HepG2 (cell line): ENCODE data around the gene MIA. TPM values are rescaled to one million over a fixed set of nuclear protein-coding genes. Genes with fewer than 3 reads are reported as not detected.

ENCODE experiments used
- ATAC-seq: fragments of 200-7000 bp; cut with Tn5 transposase; 3 replicates; pipeline ENCODE4 v1.9.1; 2020; ENCODE audit warnings: mild to moderate bottlenecking, moderate library complexity
- BruUV-seq: library from RNA; stranded (reverse); fragments of 400-500 nt; replicated peaks from 2 replicates; lab custom pipeline; 2021; lab: Mats Ljungman, UMichigan
- CTCF ChIA-PET: fragments of 300-600 bp; formaldehyde crosslinking; extraction: SDS; loops from one replicate; lab custom pipeline; 2021; ENCODE audit warnings: low total read pairs, inconsistent platforms, low intra/inter-chr PET ratio; lab: Yijun Ruan, JAX
- POLR2A ChIA-PET: fragments of 350-600 bp; sonication (Branson Sonifier 250); formaldehyde crosslinking; loops from one replicate; lab custom pipeline; 2020; ENCODE audit warnings: antibody characterized with exemption, inconsistent platforms; lab: Yijun Ruan, JAX
- DNase-seq: peaks from one replicate; pipeline ENCODE4 v3.0.0-alpha.2; 2015; ENCODE audit warnings: low spot score
- FAIRE-seq: peaks from 3 replicates; lab custom pipeline; 2011; peaks lifted over from hg19 to GRCh38; lab: Jason Lieb, UNC
- H2AFZ ChIP-seq: one replicate; pipeline ENCODE4 v1.6.1; 2011; ENCODE audit warnings: low read length, inconsistent platforms
- H3K27ac ChIP-seq: fragments of 300-600 bp; 3 replicates; pipeline ENCODE4 v1.8.0; 2011; ENCODE audit warnings: mixed run types, mild to moderate bottlenecking, mixed read lengths, low read length, inconsistent platforms; ENCODE audit not compliant: insufficient read depth; ENCODE audit errors: extremely low read length
- H3K27me3 ChIP-seq, 2 experiments: fragments of 200-600 bp in 1 of 2; 2 replicates in 1 of 2; 3 replicates in 1 of 2; pipeline versions ENCODE4 v1.6.0 to v1.8.0; 2011; ENCODE audit warnings: low read length in 2 of 2, mild to moderate bottlenecking in 2 of 2, moderate library complexity in 2 of 2, inconsistent platforms in 1 of 2; ENCODE audit not compliant: insufficient read depth in 2 of 2, control insufficient read depth in 1 of 2
- H3K36me3 ChIP-seq, 2 experiments: fragments of 200-600 bp in 1 of 2; replicated peaks in 1 of 2; 2 replicates in 1 of 2; 3 replicates in 1 of 2; pipeline versions ENCODE4 v1.5.1 to v1.8.0; 2011; ENCODE audit warnings: low read length in 2 of 2, inconsistent platforms in 1 of 2; ENCODE audit not compliant: insufficient read depth in 2 of 2, control insufficient read depth in 1 of 2
- H3K4me1 ChIP-seq: 2 replicates; pipeline ENCODE4 v1.5.1; 2012; ENCODE audit warnings: low read length, inconsistent platforms; ENCODE audit not compliant: insufficient read depth
- H3K4me2 ChIP-seq: 2 replicates; pipeline ENCODE4 v1.6.0; 2011; ENCODE audit warnings: low read depth, low read length, inconsistent platforms
- H3K4me3 ChIP-seq, 3 experiments: fragments of 200-600 bp in 1 of 3; sonication (generic), shearing (Covaris generic) in 1 of 3; replicated peaks in 1 of 3; 2 replicates each; pipeline ENCODE4 v1.5.1; 2011 to 2016; ENCODE audit warnings: low read length in 3 of 3, inconsistent platforms in 2 of 3, low read depth in 2 of 3, mild to moderate bottlenecking in 2 of 3, control low read depth in 1 of 3, mixed read lengths in 1 of 3; ENCODE audit not compliant: insufficient read depth in 1 of 3
- H3K79me2 ChIP-seq: one replicate; pipeline ENCODE4 v1.6.1; 2011; ENCODE audit warnings: low read length, inconsistent platforms; ENCODE audit not compliant: insufficient read depth
- H3K9ac ChIP-seq: 2 replicates; pipeline ENCODE4 v1.6.0; 2011; ENCODE audit warnings: mild to moderate bottlenecking, low read depth, low read length, inconsistent platforms; ENCODE audit not compliant: insufficient read depth
- H3K9me3 ChIP-seq: 2 replicates; pipeline ENCODE4 v1.5.1; 2012; ENCODE audit warnings: mild to moderate bottlenecking, low read length
- H4K20me1 ChIP-seq: 2 replicates; pipeline ENCODE4 v1.6.0; 2011; ENCODE audit warnings: inconsistent platforms, mild to moderate bottlenecking, low read length, moderate library complexity; ENCODE audit not compliant: insufficient read depth
- CHCHD3 ChIP-seq: sonication (generic); formaldehyde crosslinking; IDR thresholded peaks from 2 replicates; pipeline ENCODE4 v1.8.0; 2022; ENCODE audit warnings: mild to moderate bottlenecking, missing genetic modification reagents, moderate library complexity
- HOMEZ ChIP-seq: IDR thresholded peaks from 2 replicates; pipeline ENCODE4 v1.6.1; 2016; ENCODE audit warnings: low read depth
- KAT8 ChIP-seq: IDR thresholded peaks from 2 replicates; pipeline ENCODE4 v1.6.1; 2016; ENCODE audit warnings: missing genetic modification reagents, missing compliant biosample characterization
- KDM1A ChIP-seq: IDR thresholded peaks from 2 replicates; pipeline ENCODE4 v1.6.1; 2016; ENCODE audit warnings: missing compliant biosample characterization
- SMARCE1 ChIP-seq: fragments of 450-650 bp; IDR thresholded peaks from 2 replicates; pipeline ENCODE4 v1.6.1; 2017; ENCODE audit warnings: borderline replicate concordance
- ZFP41 ChIP-seq: sonication (generic); formaldehyde crosslinking; IDR thresholded peaks from 2 replicates; pipeline ENCODE4 v1.4.0; 2020; ENCODE audit warnings: mild to moderate bottlenecking, missing genetic modification reagents, borderline replicate concordance
- ZNF143 ChIP-seq: sonication (generic); formaldehyde crosslinking; IDR thresholded peaks from 2 replicates; pipeline ENCODE4 v1.4.0; 2020; ENCODE audit warnings: missing genetic modification reagents
- ZNF317 ChIP-seq: sonication (generic); formaldehyde crosslinking; IDR thresholded peaks from 2 replicates; pipeline ENCODE4 v1.5.0; 2020; ENCODE audit warnings: mild to moderate bottlenecking, missing genetic modification reagents
- ZNF552 ChIP-seq: sonication (generic); formaldehyde crosslinking; IDR thresholded peaks from 2 replicates; pipeline ENCODE4 v1.9.0; 2022; ENCODE audit warnings: missing genetic modification reagents, mild to moderate bottlenecking, borderline replicate concordance
- ZNF841 ChIP-seq: sonication (generic); formaldehyde crosslinking; IDR thresholded peaks from 2 replicates; pipeline ENCODE4 v1.8.1; 2023; ENCODE audit warnings: missing genetic modification reagents, borderline replicate concordance
- WGBS: methylation state at CpG from one replicate; pipeline ENCODE4 v1.1.6; 2017; ENCODE audit warnings: low lambda C conversion rate; 5-methylcytosine and 5-hydroxymethylcytosine counted together
- in situ Hi-C: cut with HindIII; loops from 2 replicates; pipeline ENCODE4 v1.10.0; 2017; ENCODE audit warnings: low pct_unique_long_range_greater_than_20kb; ENCODE audit not compliant: extremely low pct_ligation_motif_present
- intact Hi-C: fragments of 100-400 bp; cut with micrococcal nuclease; formaldehyde crosslinking; loops from one replicate; pipeline ENCODE4 v1.10.0; 2022; ENCODE audit not compliant: unreplicated experiment
- polyA plus RNA-seq, 8 experiments: library from polyadenylated mRNA; depleted of rRNA in 3 of 8; stranded (reverse) in 7 of 8; unstranded in 1 of 8; fragments of >200 nt; fragmentation: Illumina TruSeq in 4 of 8; extraction: Trizol in 4 of 8; gene quantifications; 2 replicates each; pipeline versions ENCODE4 v1.2.1 to v1.2.3, GENCODE V29; 2011 to 2016; ENCODE audit warnings: low read depth in 4 of 8, missing spikeins in 1 of 8, mixed read lengths in 1 of 8; ENCODE audit not compliant: insufficient read depth in 1 of 8
- total RNA-seq, 5 experiments: library from RNA; depleted of rRNA; stranded (reverse); fragments of >200 nt; fragmentation: Illumina TruSeq; extraction: Trizol; gene quantifications; 2 replicates each; pipeline ENCODE4 v1.2.3, GENCODE V29; 2016; ENCODE audit warnings: low read depth in 1 of 5
- TF ChIP-seq, protein P1 (sequence below): sonication (generic); formaldehyde crosslinking; conservative IDR thresholded peaks from 2 replicates; pipeline ENCODE4 v1.4.0; 2020; ENCODE audit warnings: missing genetic modification reagents
- TF ChIP-seq, protein P2 (sequence below): sonication (generic); formaldehyde crosslinking; IDR thresholded peaks from 2 replicates; pipeline ENCODE4 v1.5.0; 2020; ENCODE audit warnings: missing genetic modification reagents, mild to moderate bottlenecking, borderline replicate concordance

The MIA gene
- total and polyA plus RNA-seq, 2 of the 13 experiments (the other 11 are each of a cell fraction or from before 2014, with no cell fraction given) = 0.61 TPM; not detected in 1

GRCh38 chr19:40805258-40805868, 30.0 kb downstream of the MIA start:
- DNase-seq (no peak), FAIRE-seq (no peak), ATAC-seq (no peak)
- BruUV-seq = no TSS peak
- intact Hi-C loops = loop anchor here (5.0 kb wide), 2 partner anchors 88 to 143 kb away; partner anchors contain the start of genes COQ8B and ITPKC
- TF ChIP-seq, protein P1, sequence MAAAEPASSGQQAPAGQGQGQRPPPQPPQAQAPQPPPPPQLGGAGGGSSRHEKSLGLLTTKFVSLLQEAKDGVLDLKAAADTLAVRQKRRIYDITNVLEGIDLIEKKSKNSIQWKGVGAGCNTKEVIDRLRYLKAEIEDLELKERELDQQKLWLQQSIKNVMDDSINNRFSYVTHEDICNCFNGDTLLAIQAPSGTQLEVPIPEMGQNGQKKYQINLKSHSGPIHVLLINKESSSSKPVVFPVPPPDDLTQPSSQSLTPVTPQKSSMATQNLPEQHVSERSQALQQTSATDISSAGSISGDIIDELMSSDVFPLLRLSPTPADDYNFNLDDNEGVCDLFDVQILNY (CRISPR knock-in tag) = no peak
- TF ChIP-seq ZFP41 (CRISPR knock-in tag) (no peak), CHCHD3 (no peak), ZNF552 (CRISPR knock-in tag) (no peak), HOMEZ (CRISPR knock-in tag) (no peak), SMARCE1 (no peak), KAT8 (no peak), ZNF143 (CRISPR knock-in tag) (no peak), KDM1A (CRISPR knock-in tag) (no peak), ZNF317 (CRISPR knock-in tag) (no peak), ZNF841 (CRISPR knock-in tag) (no peak)
- TF ChIP-seq, protein P2, sequence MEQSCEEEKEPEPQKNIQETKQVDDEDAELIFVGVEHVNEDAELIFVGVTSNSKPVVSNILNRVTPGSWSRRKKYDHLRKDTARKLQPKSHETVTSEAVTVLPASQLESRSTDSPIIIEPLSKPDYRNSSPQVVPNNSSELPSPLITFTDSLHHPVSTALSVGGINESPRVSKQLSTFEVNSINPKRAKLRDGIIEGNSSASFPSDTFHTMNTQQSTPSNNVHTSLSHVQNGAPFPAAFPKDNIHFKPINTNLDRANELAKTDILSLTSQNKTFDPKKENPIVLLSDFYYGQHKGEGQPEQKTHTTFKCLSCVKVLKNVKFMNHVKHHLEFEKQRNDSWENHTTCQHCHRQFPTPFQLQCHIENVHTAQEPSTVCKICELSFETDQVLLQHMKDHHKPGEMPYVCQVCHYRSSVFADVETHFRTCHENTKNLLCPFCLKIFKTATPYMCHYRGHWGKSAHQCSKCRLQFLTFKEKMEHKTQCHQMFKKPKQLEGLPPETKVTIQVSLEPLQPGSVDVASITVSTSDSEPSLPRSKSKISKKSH (CRISPR knock-in tag) = no peak
- Histone ChIP-seq H3K4me3 (no peak overlapping the region), H3K4me1 (peaks cover 47% of the 10 kb centered on the region), H3K4me2 (no peak overlapping the region), H3K79me2 (peaks cover 23% of the 10 kb centered on the region), H3K27ac (no peak overlapping the region), H3K9me3 (no peaks in the 10 kb centered on the region), H2AFZ (no peak overlapping the region), H3K27me3 (no peaks in the 10 kb centered on the region; a peak in 1 of 5 replicates), H4K20me1 (peaks cover 11% of the 10 kb centered on the region; the same call in 1 of the 2 replicates), H3K9ac (no peak overlapping the region), H3K36me3 (peaks cover 16 to 31% of the 10 kb centered on the region in 2 experiments; a peak in 4 of 5 replicates)
- 100% methylated on average over 1 of the region's 2 CpGs for WGBS
- ChIA-PET CTCF (no interaction called here), POLR2A (interaction anchor here (1.2 to 5.0 kb wide), 4 partner anchors 27 to 75 kb away, joined by 3 to 28 read pairs (median 16); partner anchors contain the start of genes ACTMAP, RAB4B and SNRPA)
- in situ Hi-C loops = loop anchor here (5.0 kb wide), 2 partner anchors 53 to 143 kb away; partner anchors contain the start of genes ACTMAP and SNRPA
